Cardiac muscle cell (in vitro differentiated cells and primary cell): ENCODE data around the gene ALX4. TPM values are rescaled to one million over a fixed set of nuclear protein-coding genes. Genes with fewer than 3 reads are reported as not detected.

Experiments
- DNase-seq, 2 donors: peaks; one replicate each; pipeline versions ENCODE4 v3.0.0 to v3.0.0-alpha.2; 2010 to 2017; ENCODE audit warnings: low read depth in 1 of 2, low spot score in 1 of 2
- H3K27ac ChIP-seq: fragments of 200-600 bp; sonication (generic); 2 replicates; pipeline ENCODE4 v1.5.1; 2016
- H3K27me3 ChIP-seq: fragments of 200-600 bp; sonication (generic); 2 replicates; pipeline ENCODE4 v1.6.0; 2016; ENCODE audit warnings: control low read depth
- H3K36me3 ChIP-seq: fragments of 200-600 bp; sonication (generic); 2 replicates; pipeline ENCODE4 v1.5.1; 2016; ENCODE audit warnings: control low read depth
- H3K4me1 ChIP-seq: fragments of 200-600 bp; sonication (generic); 2 replicates; pipeline ENCODE4 v1.8.1; 2017; ENCODE audit warnings: low read depth, mild to moderate bottlenecking, mixed run types
- H3K4me3 ChIP-seq: fragments of 200-600 bp; sonication (generic); 2 replicates; pipeline ENCODE4 v1.5.1; 2016; ENCODE audit warnings: mild to moderate bottlenecking
- H3K9me3 ChIP-seq: fragments of 200-600 bp; sonication (generic); 2 replicates; pipeline ENCODE4 v1.5.1; 2017; ENCODE audit warnings: low read depth, mild to moderate bottlenecking, control low read depth
- CTCF ChIP-seq: IDR thresholded peaks from 2 replicates; pipeline ENCODE4 v1.5.1; 2012; ENCODE audit warnings: low read depth, mild to moderate bottlenecking, low read length
- polyA plus RNA-seq: library from polyadenylated mRNA; unstranded; fragments of >200 nt; fragmentation: Nextera tagmentation; extraction: Ambion mirVana; gene quantifications from 2 replicates; pipeline ENCODE4 v1.2.1, GENCODE V29; 2016
- total RNA-seq: library from RNA; depleted of rRNA; stranded (reverse); fragments of >200 nt; gene quantifications from 2 replicates; pipeline ENCODE4 v1.2.3, GENCODE V29; 2016

ALX4 gene
- total and polyA plus RNA-seq, 2 experiments from 2014 or later = 0.15 TPM; not detected in 1

DNA sequence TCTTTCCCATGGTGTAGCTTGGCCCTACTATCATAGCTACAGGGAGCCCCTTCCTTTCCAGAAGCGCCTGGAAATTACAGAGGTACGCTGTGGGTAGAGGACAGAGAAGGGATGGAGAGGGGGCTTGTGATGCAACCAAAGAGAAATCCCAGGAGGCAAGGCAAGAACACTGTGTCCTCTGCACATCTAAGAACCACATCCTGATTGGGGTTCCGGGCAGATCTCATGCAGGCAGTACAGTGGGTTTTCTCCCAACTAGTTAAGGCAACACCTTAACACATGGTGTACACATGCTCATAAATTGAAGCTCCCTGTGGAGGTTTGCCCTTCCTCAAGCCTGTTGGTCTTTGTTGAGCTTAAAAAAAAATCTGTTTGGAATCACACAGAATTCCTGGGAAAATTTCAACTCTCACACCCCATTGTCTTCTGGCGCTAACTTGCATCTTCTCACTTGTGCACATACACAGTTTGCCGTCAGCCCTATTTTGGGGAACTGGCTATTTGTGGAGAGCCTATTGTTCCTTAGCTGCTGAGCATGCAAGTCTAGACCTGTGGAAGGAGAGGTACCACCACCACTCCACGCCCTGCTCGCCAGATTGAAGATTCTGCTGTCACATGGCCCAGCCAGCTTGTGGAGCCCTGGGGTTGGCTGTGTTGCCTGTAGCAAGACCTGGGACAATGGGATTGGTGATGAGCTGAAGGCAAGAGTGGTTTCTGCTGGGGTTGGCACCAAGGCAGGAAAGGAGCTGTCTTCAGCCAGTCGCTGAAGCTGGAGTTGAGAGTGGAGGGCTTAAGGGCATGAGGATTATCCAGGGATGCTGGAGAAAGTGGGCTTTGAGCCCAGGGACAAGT lies 52.4 kb downstream of the ALX4 start:
- peak in 1 of 2 donors; percentile 37 for DNase-seq
- H3K27me3 ChIP-seq = no peaks in the 10 kb centered on the region
- H3K9me3 ChIP-seq = no peaks in the 10 kb centered on the region
- no peaks in the 10 kb centered on the region for H3K36me3 ChIP-seq
- no peak overlapping the region for H3K4me3 ChIP-seq
- peaks cover 3% of the 10 kb centered on the region for H3K4me1 ChIP-seq
- H3K27ac ChIP-seq = no peak overlapping the region
- TF ChIP-seq CTCF = no peak

DNA sequence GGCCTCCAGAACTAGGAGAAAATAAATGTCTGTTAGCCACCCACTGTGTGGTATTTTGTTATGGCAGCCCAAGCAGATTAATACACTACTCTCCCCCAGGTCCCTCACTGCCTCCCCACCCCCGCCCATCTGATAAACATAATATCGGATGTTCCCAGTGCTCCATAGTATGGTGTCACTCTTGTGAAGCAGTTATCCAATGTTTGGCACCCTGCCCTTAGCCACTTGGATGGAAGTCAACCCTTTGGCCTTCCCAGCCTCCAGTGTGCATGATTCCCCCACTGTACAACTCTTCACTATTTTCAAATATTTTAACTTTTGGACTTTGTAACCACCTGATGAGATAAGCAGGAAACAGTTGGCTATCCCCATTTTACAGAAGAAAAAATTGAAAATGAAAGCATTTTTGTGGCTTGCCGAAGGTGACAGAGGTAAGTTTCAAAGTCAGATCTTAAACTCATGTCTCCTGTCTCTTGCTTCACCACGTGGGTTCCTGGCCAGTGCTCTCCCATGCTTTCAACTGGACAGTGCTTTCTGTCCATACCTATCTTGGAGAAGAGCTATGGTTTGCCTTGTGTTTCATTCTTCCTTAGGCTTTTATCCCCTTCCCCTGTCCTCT lies 53.2 kb downstream of the ALX4 start:
- Histone ChIP-seq H3K27ac (no peak overlapping the region), H3K9me3 (no peaks in the 10 kb centered on the region), H3K4me1 (peaks cover 3% of the 10 kb centered on the region), H3K27me3 (no peaks in the 10 kb centered on the region), H3K4me3 (no peak overlapping the region), H3K36me3 (no peaks in the 10 kb centered on the region)
- no peak for TF ChIP-seq CTCF
- peak in 1 of 2 donors; percentile 73 for DNase-seq

GRCh38 chr11:44255406-44256071 lies 54.4 kb downstream of the ALX4 start:
- no peak for TF ChIP-seq CTCF
- Histone ChIP-seq H3K27ac (no peak overlapping the region), H3K36me3 (no peaks in the 10 kb centered on the region), H3K9me3 (no peaks in the 10 kb centered on the region), H3K4me3 (no peak overlapping the region), H3K27me3 (no peaks in the 10 kb centered on the region), H3K4me1 (peaks cover 3% of the 10 kb centered on the region)
- no peak for DNase-seq

GRCh38 chr11:44252999-44253602 lies 56.8 kb downstream of the ALX4 start:
- no peaks in the 10 kb centered on the region for H3K36me3 ChIP-seq
- H3K9me3 ChIP-seq = no peaks in the 10 kb centered on the region
- H3K27ac ChIP-seq = no peak overlapping the region
- H3K4me1 ChIP-seq = no peaks in the 10 kb centered on the region
- no peak overlapping the region for H3K4me3 ChIP-seq
- no peak for DNase-seq
- no peak for TF ChIP-seq CTCF
- no peaks in the 10 kb centered on the region for H3K27me3 ChIP-seq

- TF ChIP-seq CTCF = no peak
- Histone ChIP-seq H3K27me3 (no peaks in the 10 kb centered on the region), H3K4me3 (no peak overlapping the region), H3K36me3 (no peaks in the 10 kb centered on the region), H3K4me1 (peaks cover 8% of the 10 kb centered on the region), H3K9me3 (no peaks in the 10 kb centered on the region), H3K27ac (no peak overlapping the region)
- DNase-seq = no peak
These were observed 59.5 kb downstream of the ALX4 start for GRCh38 chr11:44250421-44250820.
